H9 (cell line): Measurements from ENCODE around the gene B3GALNT2. TPM values are rescaled to one million over a fixed set of nuclear protein-coding genes. Genes with fewer than 3 reads are reported as not detected.

Experiments
- DNase-seq: peaks from one replicate; pipeline ENCODE4 v3.0.0-alpha.2; 2017
- H2AFZ ChIP-seq: one replicate; pipeline ENCODE4 v1.6.1; 2013; ENCODE audit warnings: mild to moderate bottlenecking, low read length, control low read depth, moderate library complexity
- H2AK5ac ChIP-seq: 2 replicates; pipeline ENCODE4 v1.6.1; 2013; ENCODE audit warnings: low read length, control low read depth, mixed read lengths; ENCODE audit not compliant: insufficient read length
- H2BK120ac ChIP-seq: one replicate; pipeline ENCODE4 v1.6.1; 2013; ENCODE audit warnings: low read depth, mild to moderate bottlenecking, low read length, control low read depth, inconsistent platforms; ENCODE audit not compliant: poor library complexity, severe bottlenecking
- H2BK12ac ChIP-seq: 2 replicates; pipeline ENCODE4 v1.6.1; 2013; ENCODE audit warnings: low read length, control low read depth, mixed read lengths, low read depth; ENCODE audit not compliant: insufficient read length
- H2BK15ac ChIP-seq: 2 replicates; pipeline ENCODE4 v1.6.1; 2013; ENCODE audit warnings: low read depth, low read length, control low read depth
- H2BK20ac ChIP-seq: one replicate; pipeline ENCODE4 v1.6.1; 2013; ENCODE audit warnings: low read depth, mild to moderate bottlenecking, low read length, control low read depth, inconsistent platforms; ENCODE audit not compliant: poor library complexity, severe bottlenecking
- H2BK5ac ChIP-seq: 2 replicates; pipeline ENCODE4 v1.6.1; 2013; ENCODE audit warnings: low read length, control low read depth, mixed read lengths; ENCODE audit not compliant: insufficient read length
- H3K14ac ChIP-seq: 2 replicates; pipeline ENCODE4 v1.6.1; 2013; ENCODE audit warnings: low read length, control low read depth; ENCODE audit not compliant: insufficient read depth
- H3K18ac ChIP-seq: 2 replicates; pipeline ENCODE4 v1.6.1; 2013; ENCODE audit warnings: low read depth, mild to moderate bottlenecking, mixed read lengths, low read length, control low read depth; ENCODE audit not compliant: insufficient read length
- H3K23ac ChIP-seq: 2 replicates; pipeline ENCODE4 v1.6.1; 2013; ENCODE audit warnings: low read length, control low read depth, mixed read lengths, low read depth; ENCODE audit not compliant: insufficient read length
- H3K23me2 ChIP-seq: 2 replicates; pipeline ENCODE4 v1.6.1; 2013; ENCODE audit warnings: low read depth, mild to moderate bottlenecking, mixed read lengths, low read length, control low read depth; ENCODE audit not compliant: insufficient read length, poor library complexity, severe bottlenecking
- H3K27ac ChIP-seq: 2 replicates; pipeline ENCODE4 v1.5.1; 2013; ENCODE audit warnings: low read length, control low read depth, mixed read lengths, low read depth; ENCODE audit not compliant: insufficient read length
- H3K27me3 ChIP-seq: 2 replicates; pipeline ENCODE4 v1.6.1; 2013; ENCODE audit warnings: low read length, control low read depth, inconsistent platforms; ENCODE audit not compliant: insufficient read depth
- H3K4ac ChIP-seq: 2 replicates; pipeline ENCODE4 v1.6.1; 2013; ENCODE audit warnings: low read depth, mild to moderate bottlenecking, control low read depth, inconsistent platforms, low read length, moderate library complexity
- H3K4me1 ChIP-seq: 2 replicates; pipeline ENCODE4 v1.6.1; 2013; ENCODE audit warnings: low read length, control low read depth, inconsistent platforms; ENCODE audit not compliant: insufficient read depth
- H3K4me2 ChIP-seq: 2 replicates; pipeline ENCODE4 v1.6.1; 2013; ENCODE audit warnings: low read length, control low read depth, mixed read lengths; ENCODE audit not compliant: insufficient read length, insufficient read depth
- H3K56ac ChIP-seq: 2 replicates; pipeline ENCODE4 v1.6.1; 2013; ENCODE audit warnings: low read depth, mild to moderate bottlenecking, mixed read lengths, low read length, control low read depth; ENCODE audit not compliant: insufficient read length
- H3K79me1 ChIP-seq: 2 replicates; pipeline ENCODE4 v1.6.1; 2013; ENCODE audit warnings: low read depth, mild to moderate bottlenecking, moderate library complexity, low read length, control low read depth, inconsistent platforms; ENCODE audit not compliant: insufficient read depth, poor library complexity, severe bottlenecking
- H3K79me2 ChIP-seq: 2 replicates; pipeline ENCODE4 v1.6.1; 2013; ENCODE audit warnings: low read length, control low read depth, inconsistent platforms; ENCODE audit not compliant: insufficient read depth
- H3K9ac ChIP-seq: 2 replicates; pipeline ENCODE4 v1.6.1; 2013; ENCODE audit warnings: low read length, control low read depth, mixed read lengths; ENCODE audit not compliant: insufficient read length; ENCODE audit errors: extremely low read depth
- H3K9me3 ChIP-seq: one replicate; pipeline ENCODE4 v1.6.1; 2013; ENCODE audit warnings: low read depth, low read length, inconsistent platforms; ENCODE audit not compliant: control insufficient read depth
- H3T11ph ChIP-seq: one replicate; pipeline ENCODE4 v1.6.1; 2013; ENCODE audit warnings: mild to moderate bottlenecking, low read length, control low read depth, inconsistent platforms
- H4K20me1 ChIP-seq: one replicate; pipeline ENCODE4 v1.6.1; 2013; ENCODE audit not compliant: control insufficient read depth, insufficient read length, insufficient read depth
- H4K5ac ChIP-seq: 2 replicates; pipeline ENCODE4 v1.6.1; 2013; ENCODE audit warnings: low read depth, mild to moderate bottlenecking, mixed read lengths, low read length, control low read depth; ENCODE audit not compliant: insufficient read length
- H4K8ac ChIP-seq: replicated peaks from 2 replicates; pipeline ENCODE4 v1.6.1; 2013; ENCODE audit warnings: low read length, control low read depth, mixed read lengths, low read depth; ENCODE audit not compliant: insufficient read length
- H4K91ac ChIP-seq: 2 replicates; pipeline ENCODE4 v1.6.1; 2013; ENCODE audit warnings: low read depth, mild to moderate bottlenecking, moderate library complexity, mixed read lengths, low read length, control low read depth; ENCODE audit not compliant: insufficient read length
- H3K27ac Mint-ChIP-seq, 3 experiments: 2 replicates in 2 of 3; 3 replicates in 1 of 3; pipeline ENCODE4 v1.8.0; 2020 to 2021; ENCODE audit warnings: mixed read lengths in 3 of 3, mild to moderate bottlenecking in 1 of 3, moderate library complexity in 1 of 3
- H3K27me3 Mint-ChIP-seq: 2 replicates; pipeline ENCODE4 v1.8.0; 2021; ENCODE audit warnings: low read depth, mild to moderate bottlenecking, moderate library complexity, mixed read lengths
- H3K36me3 Mint-ChIP-seq, 3 experiments: 2 replicates in 2 of 3; 3 replicates in 1 of 3; pipeline ENCODE4 v1.8.0; 2020 to 2021; ENCODE audit warnings: low read depth in 3 of 3, mixed read lengths in 3 of 3; ENCODE audit not compliant: insufficient read depth in 1 of 3
- H3K4me1 Mint-ChIP-seq, 2 experiments: 2 replicates each; pipeline ENCODE4 v1.8.0; 2020; ENCODE audit warnings: mixed read lengths in 2 of 2
- H3K4me3 Mint-ChIP-seq, 2 experiments: 2 replicates in 1 of 2; 3 replicates in 1 of 2; pipeline ENCODE4 v1.8.0; 2020 to 2021; ENCODE audit warnings: mild to moderate bottlenecking in 2 of 2, mixed read lengths in 2 of 2, moderate library complexity in 1 of 2
- H3K9me3 Mint-ChIP-seq, 2 experiments: 2 replicates in 1 of 2; 3 replicates in 1 of 2; pipeline ENCODE4 v1.8.0; 2020; ENCODE audit warnings: mild to moderate bottlenecking in 2 of 2, mixed read lengths in 2 of 2, moderate library complexity in 1 of 2
- CTCF ChIP-seq: fragments of 200-600 bp; sonication (generic); conservative IDR thresholded peaks from 3 replicates; pipeline ENCODE4 v1.8.0; 2021; ENCODE audit warnings: antibody characterized with exemption, mild to moderate bottlenecking
- WGBS: extraction: QIAGEN DNeasy Blood & Tissue Kit; methylation state at CpG from one replicate; pipeline ENCODE4 v1.1.7; 2013; ENCODE audit warnings: missing lambda C conversion rate, low lambda C conversion rate, mixed read lengths; ENCODE audit not compliant: insufficient read length; ENCODE audit errors: extremely low coverage; 5-methylcytosine and 5-hydroxymethylcytosine counted together
- total RNA-seq: library from RNA; stranded (reverse); gene quantifications from 2 replicates; pipeline ENCODE4 v1.2.1, GENCODE V29; 2021

B3GALNT2 gene
- total RNA-seq, 1 experiment from 2014 or later, result 27.8 TPM

- Histone ChIP-seq H3K4ac (no peak overlapping the region), H3K18ac (no peak overlapping the region), H2BK120ac (no peak overlapping the region), H4K8ac (no peak overlapping the region), H2AFZ (no peak overlapping the region), H3K14ac (no peak overlapping the region), H2BK15ac (no peak overlapping the region), H3K4me1 (no peaks in the 10 kb centered on the region), H3K9me3 (no peaks in the 10 kb centered on the region), H4K91ac (no peak overlapping the region), H3K23me2 (no peaks in the 10 kb centered on the region), H2AK5ac (no peak overlapping the region), H3K27ac (no peak overlapping the region), H3T11ph (no peak overlapping the region), H3K56ac (no peak overlapping the region), H3K27me3 (no peaks in the 10 kb centered on the region), H3K4me2 (no peak overlapping the region), H2BK20ac (no peak overlapping the region), H3K79me2 (no peaks in the 10 kb centered on the region), H4K5ac (no peak overlapping the region), H3K79me1 (no peaks in the 10 kb centered on the region), H3K9ac (no peak overlapping the region), H3K23ac (no peak overlapping the region), H2BK5ac (no peak overlapping the region), H4K20me1 (no peaks in the 10 kb centered on the region), H2BK12ac (no peak overlapping the region)
- Mint-ChIP-seq H3K36me3 (no peaks in the 10 kb centered on the region), H3K4me3 (no peak overlapping the region), H3K4me1 (no peaks in the 10 kb centered on the region), H3K27me3 (no peaks in the 10 kb centered on the region), H3K27ac (no peak overlapping the region), H3K9me3 (no peaks in the 10 kb centered on the region)
- no CpG with 5 or more reads among the region's 6 CpGs for whole genome bisulfite sequencing
- no peak for TF ChIP-seq CTCF
- DNase-seq, result no peak
These were observed 12.7 kb upstream of the B3GALNT2 start for GRCh38 chr1:235516862-235517446.
